K562 (cell line): ENCODE data around the gene ZNHIT3. TPM values are rescaled to one million over a fixed set of nuclear protein-coding genes. Genes with fewer than 3 reads are reported as not detected.

Experiments
- CHAMP1 ChIP-seq: fragments of 450-650 bp; IDR thresholded peaks from 2 replicates; pipeline ENCODE4 v1.6.1; 2016; ENCODE audit warnings: mild to moderate bottlenecking
- HDAC6 ChIP-seq: IDR thresholded peaks from 2 replicates; pipeline ENCODE4 v1.6.1; 2012; ENCODE audit warnings: low read depth, mild to moderate bottlenecking, control low read depth, inconsistent platforms, low read length, moderate library complexity
- ILF3 ChIP-seq: fragments of 450-650 bp; IDR thresholded peaks from 2 replicates; pipeline ENCODE4 v1.6.1; 2018; ENCODE audit warnings: antibody characterized with exemption, mild to moderate bottlenecking, moderate library complexity, borderline replicate concordance
- TOE1 ChIP-seq, 2 experiments: fragments of 450-650 bp in 1 of 2; sonication (generic) in 1 of 2; formaldehyde crosslinking in 1 of 2; IDR thresholded peaks; 2 replicates each; pipeline versions ENCODE4 v1.7.1 to v1.8.0; 2016 to 2022; ENCODE audit warnings: borderline replicate concordance in 2 of 2, mild to moderate bottlenecking in 2 of 2, antibody characterized with exemption in 1 of 2, inconsistent platforms in 1 of 2, low read depth in 1 of 2, missing genetic modification reagents in 1 of 2, moderate library complexity in 1 of 2
- ZNF121 ChIP-seq: sonication (generic); formaldehyde crosslinking; conservative IDR thresholded peaks from 2 replicates; pipeline ENCODE4 v1.8.0; 2022; ENCODE audit warnings: missing genetic modification reagents
- polyA plus RNA-seq, 8 experiments: library from polyadenylated mRNA; depleted of rRNA in 4 of 8; stranded (reverse) in 5 of 8; unstranded in 3 of 8; fragments of >200 nt; fragmentation: Nextera tagmentation in 2 of 8; fragmentation: Illumina TruSeq in 1 of 8; extraction: Ambion mirVana in 2 of 8; extraction: Trizol in 1 of 8; gene quantifications; 2 replicates each; pipeline versions ENCODE4 v1.2.1 to v1.2.3, GENCODE V29; 2011 to 2014; ENCODE audit warnings: inconsistent platforms in 1 of 8, missing spikeins in 1 of 8
- total RNA-seq, 7 experiments: library from RNA; depleted of rRNA in 6 of 7; stranded (reverse); fragments of >200 nt in 6 of 7; fragmentation: Illumina TruSeq in 2 of 7; extraction: Trizol in 2 of 7; gene quantifications; 2 replicates each; pipeline versions ENCODE4 v1.2.1 to v1.2.3, GENCODE V29; 2011 to 2021; ENCODE audit warnings: low replicate concordance in 1 of 7
- TF ChIP-seq, protein P1 (sequence below): fragments of 450-650 bp; IDR thresholded peaks from 2 replicates; pipeline ENCODE4 v1.6.1; 2016; ENCODE audit warnings: mild to moderate bottlenecking, moderate library complexity

ZNHIT3 gene
- total and polyA plus RNA-seq, 9 of the 15 experiments (the other 6 are each of a cell fraction or from before 2014, with no cell fraction given), result 45.0 to 300 (median 88.4) TPM

GRCh38 chr17:36463916-36464764 lies 22.3 kb upstream of the ZNHIT3 start (continued):
- TF ChIP-seq CHAMP1 (no peak), ILF3 (no peak), ZNF121 (CRISPR knock-in tag) (no peak), HDAC6 (no peak), TOE1 (IDR thresholded peaks at IDR 0.05; ENCODE audit: borderline replicate concordance) (no peak), TOE1 (CRISPR knock-in tag; IDR thresholded peaks at IDR 0.05; ENCODE audit: borderline replicate concordance, low read depth) (no peak)
- TF ChIP-seq, protein P1, sequence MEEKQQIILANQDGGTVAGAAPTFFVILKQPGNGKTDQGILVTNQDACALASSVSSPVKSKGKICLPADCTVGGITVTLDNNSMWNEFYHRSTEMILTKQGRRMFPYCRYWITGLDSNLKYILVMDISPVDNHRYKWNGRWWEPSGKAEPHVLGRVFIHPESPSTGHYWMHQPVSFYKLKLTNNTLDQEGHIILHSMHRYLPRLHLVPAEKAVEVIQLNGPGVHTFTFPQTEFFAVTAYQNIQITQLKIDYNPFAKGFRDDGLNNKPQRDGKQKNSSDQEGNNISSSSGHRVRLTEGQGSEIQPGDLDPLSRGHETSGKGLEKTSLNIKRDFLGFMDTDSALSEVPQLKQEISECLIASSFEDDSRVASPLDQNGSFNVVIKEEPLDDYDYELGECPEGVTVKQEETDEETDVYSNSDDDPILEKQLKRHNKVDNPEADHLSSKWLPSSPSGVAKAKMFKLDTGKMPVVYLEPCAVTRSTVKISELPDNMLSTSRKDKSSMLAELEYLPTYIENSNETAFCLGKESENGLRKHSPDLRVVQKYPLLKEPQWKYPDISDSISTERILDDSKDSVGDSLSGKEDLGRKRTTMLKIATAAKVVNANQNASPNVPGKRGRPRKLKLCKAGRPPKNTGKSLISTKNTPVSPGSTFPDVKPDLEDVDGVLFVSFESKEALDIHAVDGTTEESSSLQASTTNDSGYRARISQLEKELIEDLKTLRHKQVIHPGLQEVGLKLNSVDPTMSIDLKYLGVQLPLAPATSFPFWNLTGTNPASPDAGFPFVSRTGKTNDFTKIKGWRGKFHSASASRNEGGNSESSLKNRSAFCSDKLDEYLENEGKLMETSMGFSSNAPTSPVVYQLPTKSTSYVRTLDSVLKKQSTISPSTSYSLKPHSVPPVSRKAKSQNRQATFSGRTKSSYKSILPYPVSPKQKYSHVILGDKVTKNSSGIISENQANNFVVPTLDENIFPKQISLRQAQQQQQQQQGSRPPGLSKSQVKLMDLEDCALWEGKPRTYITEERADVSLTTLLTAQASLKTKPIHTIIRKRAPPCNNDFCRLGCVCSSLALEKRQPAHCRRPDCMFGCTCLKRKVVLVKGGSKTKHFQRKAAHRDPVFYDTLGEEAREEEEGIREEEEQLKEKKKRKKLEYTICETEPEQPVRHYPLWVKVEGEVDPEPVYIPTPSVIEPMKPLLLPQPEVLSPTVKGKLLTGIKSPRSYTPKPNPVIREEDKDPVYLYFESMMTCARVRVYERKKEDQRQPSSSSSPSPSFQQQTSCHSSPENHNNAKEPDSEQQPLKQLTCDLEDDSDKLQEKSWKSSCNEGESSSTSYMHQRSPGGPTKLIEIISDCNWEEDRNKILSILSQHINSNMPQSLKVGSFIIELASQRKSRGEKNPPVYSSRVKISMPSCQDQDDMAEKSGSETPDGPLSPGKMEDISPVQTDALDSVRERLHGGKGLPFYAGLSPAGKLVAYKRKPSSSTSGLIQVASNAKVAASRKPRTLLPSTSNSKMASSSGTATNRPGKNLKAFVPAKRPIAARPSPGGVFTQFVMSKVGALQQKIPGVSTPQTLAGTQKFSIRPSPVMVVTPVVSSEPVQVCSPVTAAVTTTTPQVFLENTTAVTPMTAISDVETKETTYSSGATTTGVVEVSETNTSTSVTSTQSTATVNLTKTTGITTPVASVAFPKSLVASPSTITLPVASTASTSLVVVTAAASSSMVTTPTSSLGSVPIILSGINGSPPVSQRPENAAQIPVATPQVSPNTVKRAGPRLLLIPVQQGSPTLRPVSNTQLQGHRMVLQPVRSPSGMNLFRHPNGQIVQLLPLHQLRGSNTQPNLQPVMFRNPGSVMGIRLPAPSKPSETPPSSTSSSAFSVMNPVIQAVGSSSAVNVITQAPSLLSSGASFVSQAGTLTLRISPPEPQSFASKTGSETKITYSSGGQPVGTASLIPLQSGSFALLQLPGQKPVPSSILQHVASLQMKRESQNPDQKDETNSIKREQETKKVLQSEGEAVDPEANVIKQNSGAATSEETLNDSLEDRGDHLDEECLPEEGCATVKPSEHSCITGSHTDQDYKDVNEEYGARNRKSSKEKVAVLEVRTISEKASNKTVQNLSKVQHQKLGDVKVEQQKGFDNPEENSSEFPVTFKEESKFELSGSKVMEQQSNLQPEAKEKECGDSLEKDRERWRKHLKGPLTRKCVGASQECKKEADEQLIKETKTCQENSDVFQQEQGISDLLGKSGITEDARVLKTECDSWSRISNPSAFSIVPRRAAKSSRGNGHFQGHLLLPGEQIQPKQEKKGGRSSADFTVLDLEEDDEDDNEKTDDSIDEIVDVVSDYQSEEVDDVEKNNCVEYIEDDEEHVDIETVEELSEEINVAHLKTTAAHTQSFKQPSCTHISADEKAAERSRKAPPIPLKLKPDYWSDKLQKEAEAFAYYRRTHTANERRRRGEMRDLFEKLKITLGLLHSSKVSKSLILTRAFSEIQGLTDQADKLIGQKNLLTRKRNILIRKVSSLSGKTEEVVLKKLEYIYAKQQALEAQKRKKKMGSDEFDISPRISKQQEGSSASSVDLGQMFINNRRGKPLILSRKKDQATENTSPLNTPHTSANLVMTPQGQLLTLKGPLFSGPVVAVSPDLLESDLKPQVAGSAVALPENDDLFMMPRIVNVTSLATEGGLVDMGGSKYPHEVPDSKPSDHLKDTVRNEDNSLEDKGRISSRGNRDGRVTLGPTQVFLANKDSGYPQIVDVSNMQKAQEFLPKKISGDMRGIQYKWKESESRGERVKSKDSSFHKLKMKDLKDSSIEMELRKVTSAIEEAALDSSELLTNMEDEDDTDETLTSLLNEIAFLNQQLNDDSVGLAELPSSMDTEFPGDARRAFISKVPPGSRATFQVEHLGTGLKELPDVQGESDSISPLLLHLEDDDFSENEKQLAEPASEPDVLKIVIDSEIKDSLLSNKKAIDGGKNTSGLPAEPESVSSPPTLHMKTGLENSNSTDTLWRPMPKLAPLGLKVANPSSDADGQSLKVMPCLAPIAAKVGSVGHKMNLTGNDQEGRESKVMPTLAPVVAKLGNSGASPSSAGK, result no peak
